ENCODE results near the gene TET1. TPM values are rescaled to one million over a fixed set of nuclear protein-coding genes. Genes with fewer than 3 reads are reported as not detected.

TET1 gene
- total RNA-seq, 4 donors from 2014 or later, result 8.5 to 16.4 (median 10.4) TPM

GRCh38 chr10:68595513-68595912 lies 35.4 kb downstream of the TET1 start:
- TF ChIP-seq, protein P1, sequence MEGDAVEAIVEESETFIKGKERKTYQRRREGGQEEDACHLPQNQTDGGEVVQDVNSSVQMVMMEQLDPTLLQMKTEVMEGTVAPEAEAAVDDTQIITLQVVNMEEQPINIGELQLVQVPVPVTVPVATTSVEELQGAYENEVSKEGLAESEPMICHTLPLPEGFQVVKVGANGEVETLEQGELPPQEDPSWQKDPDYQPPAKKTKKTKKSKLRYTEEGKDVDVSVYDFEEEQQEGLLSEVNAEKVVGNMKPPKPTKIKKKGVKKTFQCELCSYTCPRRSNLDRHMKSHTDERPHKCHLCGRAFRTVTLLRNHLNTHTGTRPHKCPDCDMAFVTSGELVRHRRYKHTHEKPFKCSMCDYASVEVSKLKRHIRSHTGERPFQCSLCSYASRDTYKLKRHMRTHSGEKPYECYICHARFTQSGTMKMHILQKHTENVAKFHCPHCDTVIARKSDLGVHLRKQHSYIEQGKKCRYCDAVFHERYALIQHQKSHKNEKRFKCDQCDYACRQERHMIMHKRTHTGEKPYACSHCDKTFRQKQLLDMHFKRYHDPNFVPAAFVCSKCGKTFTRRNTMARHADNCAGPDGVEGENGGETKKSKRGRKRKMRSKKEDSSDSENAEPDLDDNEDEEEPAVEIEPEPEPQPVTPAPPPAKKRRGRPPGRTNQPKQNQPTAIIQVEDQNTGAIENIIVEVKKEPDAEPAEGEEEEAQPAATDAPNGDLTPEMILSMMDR (IDR thresholded peaks at IDR 0.05; ENCODE audit: low read depth), result no peak

GRCh38 chr10:68597407-68597806 lies 37.3 kb downstream of the TET1 start:
- TF ChIP-seq, protein P1 (IDR thresholded peaks at IDR 0.05; ENCODE audit: low read depth), result no peak

GRCh38 chr10:68598978-68599770 lies 39.0 kb downstream of the TET1 start:
- TF ChIP-seq, protein P1 (IDR thresholded peaks at IDR 0.05; ENCODE audit: low read depth), result no peak

DNA sequence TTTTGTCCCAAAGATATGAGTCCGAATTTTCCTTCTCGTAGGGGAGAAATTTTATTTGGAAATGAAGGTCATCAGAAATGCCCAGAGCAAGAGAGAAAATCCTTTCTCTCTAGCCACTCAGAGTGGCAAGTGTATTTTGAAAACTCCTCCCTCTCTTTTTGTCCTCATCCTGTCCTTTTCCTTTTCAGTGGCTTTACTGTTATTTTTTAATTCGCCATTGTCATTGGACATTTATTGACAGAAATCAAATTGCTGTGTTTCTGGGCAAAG lies 39.6 kb downstream of the TET1 start:
- TF ChIP-seq, protein P1 (IDR thresholded peaks at IDR 0.05; ENCODE audit: low read depth), result no peak

DNA sequence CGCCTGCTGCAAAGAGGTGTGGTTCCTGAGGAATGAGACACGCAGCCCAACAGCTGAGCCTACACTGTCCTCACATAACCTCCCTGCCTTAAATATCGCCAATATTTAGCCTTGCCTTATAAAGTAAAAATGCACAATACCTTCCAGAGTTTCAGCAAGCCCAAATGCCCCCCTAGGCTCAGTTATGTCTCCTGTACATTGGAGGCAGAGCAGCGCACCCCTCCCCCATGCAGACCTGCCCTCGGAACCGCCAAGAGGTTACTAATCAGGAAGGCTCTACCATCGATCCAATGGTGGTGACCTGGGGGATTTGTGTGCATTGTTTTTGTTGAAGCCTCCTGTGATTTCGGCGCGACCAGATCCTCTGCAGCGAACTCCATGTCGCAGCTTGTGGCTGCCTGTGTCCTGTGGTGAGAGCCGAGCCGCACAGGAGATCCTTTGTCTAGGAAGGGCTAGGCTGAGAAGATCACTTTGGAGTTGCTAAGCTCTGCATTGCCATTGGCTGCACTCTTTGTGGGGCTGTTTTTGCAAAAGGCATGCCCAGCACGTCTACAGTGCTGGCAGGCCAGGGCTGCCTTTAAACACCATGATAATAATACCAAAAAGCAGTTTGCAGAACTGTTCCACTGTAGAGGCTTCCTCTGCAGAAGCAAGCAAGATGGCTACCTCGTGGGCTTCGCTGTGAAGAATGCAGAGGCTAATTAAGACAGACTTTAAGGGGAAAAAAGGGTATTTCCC lies 40.1 kb downstream of the TET1 start:
- TF ChIP-seq, protein P1 (IDR thresholded peaks at IDR 0.05; ENCODE audit: low read depth), result no peak

DNA sequence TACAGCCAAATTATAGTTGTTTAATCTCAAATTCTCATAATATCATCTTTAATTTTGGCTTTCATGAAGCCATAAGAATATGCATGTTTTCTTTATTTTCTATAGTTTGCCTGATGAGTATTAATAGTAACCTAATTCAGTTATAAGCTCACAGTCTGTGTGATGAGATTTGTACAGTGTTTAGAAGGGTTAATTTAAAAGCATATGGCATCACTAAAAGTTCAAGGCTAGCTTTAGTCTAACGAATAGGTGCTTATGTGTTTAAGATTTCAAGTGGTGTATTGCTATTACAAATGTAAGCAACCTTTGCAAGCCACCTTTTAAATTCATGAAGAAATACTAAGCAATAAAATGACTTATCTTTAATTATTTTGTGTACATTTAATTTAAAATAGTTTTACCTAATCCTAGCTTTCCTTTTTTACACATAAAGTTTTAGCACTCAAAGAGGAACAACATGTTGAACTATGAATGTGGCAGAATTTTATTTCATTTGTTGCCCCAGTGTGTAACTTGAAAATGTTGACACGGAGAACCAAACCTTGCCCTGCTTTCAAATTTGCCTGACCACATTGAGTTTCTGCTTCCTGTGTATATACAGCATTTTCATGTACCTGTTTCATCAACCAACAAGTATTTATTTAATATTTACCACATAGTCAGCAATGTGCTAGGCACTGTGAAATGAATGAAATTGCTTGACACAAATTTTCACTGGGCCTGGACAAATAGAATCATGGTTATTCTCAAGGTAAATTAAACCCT lies 41.5 kb downstream of the TET1 start:
- TF ChIP-seq, protein P1 (IDR thresholded peaks at IDR 0.05; ENCODE audit: low read depth), result no peak

- TF ChIP-seq, protein P1 (IDR thresholded peaks at IDR 0.05; ENCODE audit: low read depth), result no peak
These were observed 42.3 kb downstream of the TET1 start for GRCh38 chr10:68602434-68602833.
